Measurements from ENCODE around the gene PFKP.
A peak's percentile ranks its signal among the peaks of the same experiment; 100 is the strongest.

Gene PFKP

GRCh38 chr10:3129581-3130340, 62.4 kb downstream of the PFKP start:
- Histone ChIP-seq H3K9me3 (no peaks in the 10 kb centered on the region), H3K36me3 (peaks cover 44 to 70% (median 59%) of the 10 kb centered on the region in 3 donors), H3K27me3 (no peaks in the 10 kb centered on the region), H3K4me1 (peaks cover 0 to 18% (median 4%) of the 10 kb centered on the region in 4 donors), H3K27ac (no peak overlapping the region), H3K4me3 (no peak overlapping the region)
- intact Hi-C loops (cut with DNase I; ENCODE audit: low total_unique reads): no loop called here
- DNase-seq: no peak
- TF ChIP-seq CTCF (IDR thresholded peaks at IDR 0.05): no peak

GRCh38 chr10:3131098-3131497, 63.8 kb downstream of the PFKP start:
- Histone ChIP-seq H3K27me3 (no peaks in the 10 kb centered on the region), H3K4me3 (no peak overlapping the region), H3K27ac (no peak overlapping the region), H3K36me3 (peaks cover 56 to 82% (median 58%) of the 10 kb centered on the region in 3 donors), H3K4me1 (peaks cover 0 to 14% (median 4%) of the 10 kb centered on the region in 4 donors), H3K9me3 (no peaks in the 10 kb centered on the region)
- TF ChIP-seq CTCF (IDR thresholded peaks at IDR 0.05): no peak
- DNase-seq: no peak
- intact Hi-C loops (cut with DNase I; ENCODE audit: low total_unique reads): no loop called here

GRCh38 chr10:3132036-3133025, 65.0 kb downstream of the PFKP start:
- Histone ChIP-seq H3K27ac (no peak overlapping the region), H3K4me3 (no peak overlapping the region), H3K9me3 (no peaks in the 10 kb centered on the region), H3K27me3 (no peaks in the 10 kb centered on the region), H3K4me1 (peaks cover 0 to 2% (median 0%) of the 10 kb centered on the region in 4 donors), H3K36me3 (peaks cover 67 to 94% (median 68%) of the 10 kb centered on the region in 3 donors)
- DNase-seq: peak in 1 of 2 donors; percentile 10
- TF ChIP-seq CTCF (IDR thresholded peaks at IDR 0.05): no peak
- intact Hi-C loops (cut with DNase I; ENCODE audit: low total_unique reads): no loop called here

GRCh38 chr10:3133948-3134347, 66.6 kb downstream of the PFKP start:
- no peaks in the 10 kb centered on the region for H3K9me3 ChIP-seq
- DNase-seq: no peak
- peaks cover 84 to 99% (median 84%) of the 10 kb centered on the region in 3 donors for H3K36me3 ChIP-seq
- no peaks in the 10 kb centered on the region for H3K4me1 ChIP-seq
- no peaks in the 10 kb centered on the region for H3K27me3 ChIP-seq
- H3K4me3 ChIP-seq: no peak overlapping the region
- H3K27ac ChIP-seq: no peak overlapping the region
- no peak for TF ChIP-seq CTCF (IDR thresholded peaks at IDR 0.05)
- intact Hi-C loops (cut with DNase I; ENCODE audit: low total_unique reads): no loop called here

- TF ChIP-seq CTCF (IDR thresholded peaks at IDR 0.05): no peak
- Histone ChIP-seq H3K4me1 (peaks cover 0 to 5% (median 3%) of the 10 kb centered on the region in 4 donors), H3K27me3 (no peaks in the 10 kb centered on the region), H3K4me3 (no peak overlapping the region), H3K27ac (no peak overlapping the region), H3K9me3 (no peaks in the 10 kb centered on the region), H3K36me3 (peaks cover 86 to 99% (median 86%) of the 10 kb centered on the region in 3 donors)
- DNase-seq: peak in 1 of 2 donors; percentile 10
- intact Hi-C loops (cut with DNase I; ENCODE audit: low total_unique reads): no loop called here
These were observed 67.7 kb downstream of the PFKP start for GRCh38 chr10:3135006-3135405.

Data from tibial artery (tissue), 4 donors.